Loucy (cell line): ENCODE data around the gene PCGF6.
A peak's percentile ranks its signal among the peaks of the same experiment; 100 is the strongest.

ENCODE experiments used
- H2AFZ ChIP-seq: fragments of 200-600 bp; sonication (generic); 2 replicates; pipeline ENCODE4 v1.6.0; 2016; ENCODE audit warnings: antibody characterized with exemption, mild to moderate bottlenecking, low read length, moderate library complexity
- H3F3A ChIP-seq: fragments of 200-600 bp; 2 replicates; pipeline ENCODE4 v1.6.0; 2016; ENCODE audit warnings: antibody characterized with exemption, low read depth, mild to moderate bottlenecking
- H3K27me3 ChIP-seq: fragments of 200-600 bp; sonication (generic); 2 replicates; pipeline ENCODE4 v1.6.1; 2014; ENCODE audit warnings: low read length, mild to moderate bottlenecking; ENCODE audit not compliant: insufficient read depth, poor library complexity, severe bottlenecking
- H3K36me3 ChIP-seq: fragments of 200-600 bp; sonication (generic); 2 replicates; pipeline ENCODE4 v1.6.1; 2016; ENCODE audit warnings: low read length; ENCODE audit not compliant: insufficient read depth
- H3K4me1 ChIP-seq: fragments of 200-600 bp; sonication (generic); 2 replicates; pipeline ENCODE4 v1.5.1; 2014; ENCODE audit warnings: low read length, mild to moderate bottlenecking; ENCODE audit not compliant: insufficient read depth, poor library complexity, severe bottlenecking
- H3K4me2 ChIP-seq: fragments of 200-600 bp; sonication (generic); 2 replicates; pipeline ENCODE4 v1.6.0; 2014; ENCODE audit warnings: antibody characterized with exemption, low read length, low read depth, mild to moderate bottlenecking; ENCODE audit not compliant: poor library complexity, severe bottlenecking
- H3K4me3 ChIP-seq: fragments of 200-600 bp; sonication (generic); 2 replicates; pipeline ENCODE4 v1.5.1; 2014; ENCODE audit warnings: low read length, mild to moderate bottlenecking, mixed read lengths; ENCODE audit not compliant: poor library complexity, severe bottlenecking
- H3K79me2 ChIP-seq: fragments of 200-600 bp; sonication (generic); 2 replicates; pipeline ENCODE4 v1.6.1; 2014; ENCODE audit warnings: low read length; ENCODE audit not compliant: insufficient read depth
- H3K9ac ChIP-seq: fragments of 200-600 bp; sonication (generic); 2 replicates; pipeline ENCODE4 v1.6.0; 2014; ENCODE audit warnings: mild to moderate bottlenecking, low read depth, low read length, moderate library complexity; ENCODE audit not compliant: poor library complexity, severe bottlenecking
- H3K9me2 ChIP-seq: fragments of 200-600 bp; sonication (generic); replicated peaks from 2 replicates; pipeline ENCODE4 v1.6.1; 2016; ENCODE audit warnings: low read depth, low read length, mixed read lengths
- H3K9me3 ChIP-seq: fragments of 200-600 bp; sonication (generic); 2 replicates; pipeline ENCODE4 v1.6.1; 2014; ENCODE audit warnings: mild to moderate bottlenecking, antibody characterized with exemption, low read length, low read depth; ENCODE audit not compliant: insufficient read depth
- H4K20me1 ChIP-seq: fragments of 200-600 bp; sonication (generic); 2 replicates; pipeline ENCODE4 v1.6.0; 2014; ENCODE audit warnings: antibody characterized with exemption, low read length, mild to moderate bottlenecking; ENCODE audit not compliant: insufficient read depth, poor library complexity, severe bottlenecking
- CTCF ChIP-seq: fragments of 200-600 bp; sonication (generic); conservative IDR thresholded peaks from 2 replicates; pipeline ENCODE4 v1.5.1; 2014; ENCODE audit warnings: mild to moderate bottlenecking, antibody characterized with exemption, low read length
- EZH2phosphoT487 ChIP-seq: fragments of 200-600 bp; IDR thresholded peaks from 2 replicates; pipeline ENCODE4 v1.6.1; 2018; ENCODE audit warnings: antibody characterized with exemption, mild to moderate bottlenecking, moderate library complexity, borderline replicate concordance

The PCGF6 gene, protein sequence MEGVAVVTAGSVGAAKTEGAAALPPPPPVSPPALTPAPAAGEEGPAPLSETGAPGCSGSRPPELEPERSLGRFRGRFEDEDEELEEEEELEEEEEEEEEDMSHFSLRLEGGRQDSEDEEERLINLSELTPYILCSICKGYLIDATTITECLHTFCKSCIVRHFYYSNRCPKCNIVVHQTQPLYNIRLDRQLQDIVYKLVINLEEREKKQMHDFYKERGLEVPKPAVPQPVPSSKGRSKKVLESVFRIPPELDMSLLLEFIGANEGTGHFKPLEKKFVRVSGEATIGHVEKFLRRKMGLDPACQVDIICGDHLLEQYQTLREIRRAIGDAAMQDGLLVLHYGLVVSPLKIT

DNA sequence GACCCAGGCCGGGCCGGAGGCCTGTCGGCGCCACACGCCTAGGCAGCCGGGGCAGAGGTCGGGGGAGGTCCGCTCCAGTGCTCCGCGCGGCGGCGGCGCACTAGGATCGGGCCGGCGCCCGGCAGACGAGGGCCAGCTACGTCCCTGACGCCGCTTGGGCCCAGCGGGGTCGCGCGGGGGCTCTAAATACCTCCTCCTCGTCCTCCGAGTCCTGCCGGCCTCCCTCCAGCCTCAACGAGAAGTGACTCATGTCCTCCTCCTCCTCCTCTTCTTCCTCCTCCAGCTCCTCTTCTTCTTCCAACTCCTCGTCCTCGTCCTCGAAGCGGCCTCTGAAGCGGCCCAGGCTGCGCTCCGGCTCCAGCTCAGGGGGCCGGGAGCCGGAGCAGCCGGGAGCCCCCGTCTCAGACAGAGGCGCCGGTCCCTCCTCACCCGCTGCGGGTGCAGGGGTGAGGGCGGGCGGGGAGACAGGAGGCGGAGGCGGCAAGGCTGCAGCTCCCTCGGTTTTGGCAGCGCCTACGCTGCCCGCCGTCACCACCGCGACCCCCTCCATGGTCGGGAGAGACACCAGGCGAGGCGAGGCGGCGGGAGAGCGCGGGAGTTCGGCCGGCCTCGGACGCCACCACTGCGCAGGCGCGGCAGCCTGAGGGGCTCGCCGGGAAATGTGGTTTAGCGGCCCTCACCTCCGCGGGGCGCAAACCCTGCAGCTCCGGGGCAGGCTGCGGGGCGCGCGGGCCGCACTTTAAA is at the start of gene PCGF6:
Gene PCGF6, minus strand, starts transcription at position 624 of the 744 bp plus-strand sequence. Its CDS starts 74 bp downstream, at position 550.
- Histone ChIP-seq H3K79me2 (peaks cover 38% of the 10 kb centered on the region), H3F3A (no peaks in the 10 kb centered on the region), H3K4me2 (peak within 1 kb of the TSS; percentile 89), H3K4me1 (peaks cover 27% of the 10 kb centered on the region), H3K4me3 (peak within 1 kb of the TSS; percentile 77), H4K20me1 (peaks cover 13% of the 10 kb centered on the region), H3K9ac (peak within 1 kb of the TSS; percentile 81), H3K36me3 (peaks cover 11% of the 10 kb centered on the region; the same call in 1 of the 2 replicates), H2AFZ (peak within 1 kb of the TSS; percentile 99), H3K9me3 (no peaks in the 10 kb centered on the region), H3K27me3 (no peaks in the 10 kb centered on the region), H3K9me2 (no peaks in the 10 kb centered on the region)
- TF ChIP-seq EZH2phosphoT487 = no peak
- TF ChIP-seq CTCF = no peak

GRCh38 chr10:103397191-103397825 is 46.4 kb upstream of the PCGF6 start:
- Histone ChIP-seq H2AFZ (no peak overlapping the region), H3F3A (no peaks in the 10 kb centered on the region)

DNA sequence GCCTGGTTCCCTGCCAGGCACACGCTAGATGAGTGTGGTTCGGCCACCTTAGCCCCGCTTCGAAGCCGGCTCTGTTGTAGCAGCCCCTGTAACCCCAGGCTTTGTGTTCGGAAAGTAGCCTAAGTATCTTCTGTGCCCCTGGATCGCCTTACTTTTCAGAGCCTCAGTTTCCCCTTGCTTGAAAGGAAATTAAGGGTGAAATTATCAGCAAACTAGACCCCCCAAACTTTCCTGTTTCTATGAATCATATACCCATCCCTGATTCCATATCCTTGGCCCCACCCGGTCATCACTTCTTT is 45.8 kb upstream of the PCGF6 start:
- TF ChIP-seq EZH2phosphoT487 (no peak), CTCF (no peak)

More at GRCh38 chr10:103397191-103397825, 46.4 kb upstream of the PCGF6 start:
- peak overlapping the region; percentile 92 for H3K4me3 ChIP-seq
- H3K36me3 ChIP-seq = peaks cover 2% of the 10 kb centered on the region; the same call in 1 of the 2 replicates
- H4K20me1 ChIP-seq = peaks cover 27% of the 10 kb centered on the region
- no peaks in the 10 kb centered on the region for H3K27me3 ChIP-seq
- H3K9me2 ChIP-seq = no peaks in the 10 kb centered on the region
- peaks cover 80% of the 10 kb centered on the region for H3K79me2 ChIP-seq
- TF ChIP-seq CTCF = no peak
- TF ChIP-seq EZH2phosphoT487 = no peak
- peak overlapping the region; percentile 94 for H3K4me2 ChIP-seq
- H3K9me3 ChIP-seq = no peaks in the 10 kb centered on the region
- H3K4me1 ChIP-seq = peaks cover 54% of the 10 kb centered on the region
- H3K9ac ChIP-seq = peak overlapping the region; percentile 94

More for the DNA sequence above, 45.8 kb upstream of the PCGF6 start:
- Histone ChIP-seq H3K4me1 (peaks cover 56% of the 10 kb centered on the region), H3K4me3 (peak overlapping the region; percentile 92), H4K20me1 (peaks cover 27% of the 10 kb centered on the region), H3K4me2 (peak overlapping the region; percentile 94), H3K9me3 (no peaks in the 10 kb centered on the region), H3K9me2 (no peaks in the 10 kb centered on the region), H2AFZ (peak overlapping the region; percentile 78), H3K79me2 (peaks cover 86% of the 10 kb centered on the region), H3F3A (no peaks in the 10 kb centered on the region), H3K9ac (peak overlapping the region; percentile 94), H3K27me3 (no peaks in the 10 kb centered on the region), H3K36me3 (no peaks in the 10 kb centered on the region)
